ENCODE measurements around the gene MCFD2. TPM values are rescaled to one million over a fixed set of nuclear protein-coding genes. Genes with fewer than 3 reads are reported as not detected.
A peak's percentile ranks its signal among the peaks of the same experiment; 100 is the strongest.

Gene MCFD2
- total RNA-seq, 1 donor from 2014 or later, result 161 TPM

GRCh38 chr2:46902465-46902864, 13.1 kb downstream of the MCFD2 start:
- no peak for TF ChIP-seq CTCF (IDR thresholded peaks at IDR 0.05; ENCODE audit: insufficient read depth, low read depth, low read length)
- TF ChIP-seq EZH2 (IDR thresholded peaks at IDR 0.05; ENCODE audit: insufficient read depth, low read length), result no peak
- Histone ChIP-seq H3K36me3 (ENCODE audit: insufficient read depth, low read length) (peaks cover 22% of the 10 kb centered on the region), H3K27me3 (ENCODE audit: insufficient read depth, low read length) (no peaks in the 10 kb centered on the region), H3K9ac (ENCODE audit: low read length) (no peak overlapping the region), H3K79me2 (ENCODE audit: insufficient read depth, low read length) (peaks cover 18% of the 10 kb centered on the region), H2AFZ (ENCODE audit: low read depth, low read length) (no peak overlapping the region), H3K4me2 (ENCODE audit: low read length) (no peak overlapping the region), H4K20me1 (ENCODE audit: insufficient read depth, low read length) (peaks cover 36% of the 10 kb centered on the region), H3K4me3 (ENCODE audit: insufficient read depth, low read depth, low read length) (no peak overlapping the region), H3K27ac (ENCODE audit: low read depth, low read length) (no peak overlapping the region), H3K9me3 (ENCODE audit: insufficient read depth, low read depth, low read length) (no peaks in the 10 kb centered on the region), H3K4me1 (ENCODE audit: insufficient read depth, low read length) (no peaks in the 10 kb centered on the region)
- FAIRE-seq (no peak), DNase-seq (ENCODE audit: low read depth) (no peak)
- Mint-ChIP-seq H3K27me3 (ENCODE audit: low read depth, unreplicated experiment) (no peaks in the 10 kb centered on the region), H3K4me1 (ENCODE audit: low read depth, unreplicated experiment) (peaks cover 12% of the 10 kb centered on the region), H3K27ac (ENCODE audit: unreplicated experiment) (peak overlapping the region; percentile 10), H3K9me3 (ENCODE audit: unreplicated experiment) (no peaks in the 10 kb centered on the region), H3K36me3 (ENCODE audit: low read depth, unreplicated experiment) (peaks cover 20% of the 10 kb centered on the region), H3K4me3 (ENCODE audit: unreplicated experiment) (no peak overlapping the region)

GRCh38 chr2:46901611-46902010, 14.0 kb downstream of the MCFD2 start:
- Histone ChIP-seq H3K4me3 (ENCODE audit: insufficient read depth, low read depth, low read length) (no peak overlapping the region), H3K4me1 (ENCODE audit: insufficient read depth, low read length) (no peaks in the 10 kb centered on the region), H3K4me2 (ENCODE audit: low read length) (no peak overlapping the region), H3K9ac (ENCODE audit: low read length) (no peak overlapping the region), H3K27ac (ENCODE audit: low read depth, low read length) (no peak overlapping the region), H3K27me3 (ENCODE audit: insufficient read depth, low read length) (no peaks in the 10 kb centered on the region), H2AFZ (ENCODE audit: low read depth, low read length) (no peak overlapping the region), H3K9me3 (ENCODE audit: insufficient read depth, low read depth, low read length) (no peaks in the 10 kb centered on the region), H4K20me1 (ENCODE audit: insufficient read depth, low read length) (peaks cover 27% of the 10 kb centered on the region), H3K79me2 (ENCODE audit: insufficient read depth, low read length) (peaks cover 9% of the 10 kb centered on the region), H3K36me3 (ENCODE audit: insufficient read depth, low read length) (peaks cover 13% of the 10 kb centered on the region)
- DNase-seq (ENCODE audit: low read depth) (no peak), FAIRE-seq (no peak)
- Mint-ChIP-seq H3K36me3 (ENCODE audit: low read depth, unreplicated experiment) (peaks cover 18% of the 10 kb centered on the region), H3K4me3 (ENCODE audit: unreplicated experiment) (no peak overlapping the region), H3K9me3 (ENCODE audit: unreplicated experiment) (no peaks in the 10 kb centered on the region), H3K27me3 (ENCODE audit: low read depth, unreplicated experiment) (no peaks in the 10 kb centered on the region), H3K27ac (ENCODE audit: unreplicated experiment) (no peak overlapping the region), H3K4me1 (ENCODE audit: low read depth, unreplicated experiment) (peaks cover 12% of the 10 kb centered on the region)
- no peak for TF ChIP-seq CTCF (IDR thresholded peaks at IDR 0.05; ENCODE audit: insufficient read depth, low read depth, low read length)
- no peak for TF ChIP-seq EZH2 (IDR thresholded peaks at IDR 0.05; ENCODE audit: insufficient read depth, low read length)

- no peak for TF ChIP-seq CTCF (IDR thresholded peaks at IDR 0.05; ENCODE audit: insufficient read depth, low read depth, low read length)
- no peak for TF ChIP-seq EZH2 (IDR thresholded peaks at IDR 0.05; ENCODE audit: insufficient read depth, low read length)
- Histone ChIP-seq H3K4me2 (ENCODE audit: low read length) (no peak overlapping the region), H4K20me1 (ENCODE audit: insufficient read depth, low read length) (peaks cover 17% of the 10 kb centered on the region), H2AFZ (ENCODE audit: low read depth, low read length) (no peak overlapping the region), H3K36me3 (ENCODE audit: insufficient read depth, low read length) (peaks cover 4% of the 10 kb centered on the region), H3K4me3 (ENCODE audit: insufficient read depth, low read depth, low read length) (no peak overlapping the region), H3K9me3 (ENCODE audit: insufficient read depth, low read depth, low read length) (no peaks in the 10 kb centered on the region), H3K9ac (ENCODE audit: low read length) (no peak overlapping the region), H3K4me1 (ENCODE audit: insufficient read depth, low read length) (no peaks in the 10 kb centered on the region), H3K27ac (ENCODE audit: low read depth, low read length) (no peak overlapping the region), H3K79me2 (ENCODE audit: insufficient read depth, low read length) (no peaks in the 10 kb centered on the region), H3K27me3 (ENCODE audit: insufficient read depth, low read length) (no peaks in the 10 kb centered on the region)
- H3K27me3 Mint-ChIP-seq (ENCODE audit: low read depth, unreplicated experiment), result no peaks in the 10 kb centered on the region
- FAIRE-seq (no peak), DNase-seq (ENCODE audit: low read depth) (no peak)
- no peaks in the 10 kb centered on the region for H3K9me3 Mint-ChIP-seq (ENCODE audit: unreplicated experiment)
- peaks cover 14% of the 10 kb centered on the region for H3K36me3 Mint-ChIP-seq (ENCODE audit: low read depth, unreplicated experiment)
- peaks cover 12% of the 10 kb centered on the region for H3K4me1 Mint-ChIP-seq (ENCODE audit: low read depth, unreplicated experiment)
- H3K4me3 Mint-ChIP-seq (ENCODE audit: unreplicated experiment), result no peak overlapping the region
- no peak overlapping the region for H3K27ac Mint-ChIP-seq (ENCODE audit: unreplicated experiment)
These were observed 15.2 kb downstream of the MCFD2 start for GRCh38 chr2:46900381-46900780.

All from astrocyte (in vitro differentiated cells and primary cell).